ENCODE results near the gene B4GALNT3. TPM values are rescaled to one million over a fixed set of nuclear protein-coding genes. Genes with fewer than 3 reads are reported as not detected.
A peak's percentile ranks its signal among the peaks of the same experiment; 100 is the strongest.

The B4GALNT3 gene
- total RNA-seq, 1 experiment from 2014 or later = 23.3 TPM

DNA sequence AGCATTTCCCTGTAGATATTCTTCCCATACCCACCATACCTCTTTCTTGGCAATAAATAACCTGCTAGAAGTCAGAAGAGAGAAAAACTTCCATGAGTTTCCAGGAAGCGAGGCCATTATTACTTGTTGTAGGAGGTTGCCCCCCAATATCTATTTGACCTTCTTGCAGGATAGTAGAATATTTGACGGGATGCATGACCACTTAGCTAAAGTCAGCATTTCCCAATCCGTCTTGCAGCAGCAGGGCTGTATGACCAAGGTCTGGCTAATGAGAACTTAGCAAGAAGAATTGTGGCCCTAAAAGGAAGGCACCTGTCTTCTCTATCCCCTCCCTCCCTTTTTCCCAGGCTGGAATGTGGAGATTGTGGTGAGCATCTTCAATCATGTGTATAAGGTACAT is 152.0 kb downstream of the B4GALNT3 start:
- peak overlapping the region; percentile 22 for H3K56ac ChIP-seq (ENCODE audit: insufficient read length, low read depth, low read length)
- H2BK20ac ChIP-seq (ENCODE audit: low read depth, low read length, poor library complexity, severe bottlenecking) = no peak overlapping the region
- H3T11ph ChIP-seq (ENCODE audit: low read length) = no peak overlapping the region
- no peaks in the 10 kb centered on the region; the same call in 1 of the 2 replicates for H3K27me3 Mint-ChIP-seq (ENCODE audit: low read depth)
- no peak overlapping the region for H3K27ac Mint-ChIP-seq
- H4K5ac ChIP-seq (ENCODE audit: insufficient read length, low read depth, low read length) = no peak overlapping the region
- H3K4me2 ChIP-seq (ENCODE audit: insufficient read depth, insufficient read length, low read length) = no peak overlapping the region
- H2AFZ ChIP-seq (ENCODE audit: low read length) = no peak overlapping the region
- H3K36me3 Mint-ChIP-seq (ENCODE audit: insufficient read depth in 1 of 3, low read depth in 3 of 3) = no peaks in the 10 kb centered on the region
- H3K79me1 ChIP-seq (ENCODE audit: insufficient read depth, low read depth, low read length, poor library complexity, severe bottlenecking) = no peaks in the 10 kb centered on the region
- peaks cover 10 to 12% of the 10 kb centered on the region in 2 experiments for H3K4me1 Mint-ChIP-seq
- H3K9ac ChIP-seq (ENCODE audit: extremely low read depth, insufficient read length, low read length) = no peak overlapping the region
- no peak for TF ChIP-seq CTCF (conservative IDR thresholded peaks at IDR 0.05)
- DNase-seq = peak; percentile 6
- H3K9me3 Mint-ChIP-seq = no peaks in the 10 kb centered on the region
- no peak overlapping the region for H3K4ac ChIP-seq (ENCODE audit: low read depth, low read length)
- H4K8ac ChIP-seq (replicated peaks; ENCODE audit: insufficient read length, low read depth, low read length) = no peak overlapping the region
- no peak overlapping the region for H3K14ac ChIP-seq (ENCODE audit: insufficient read depth, low read length)
- no peaks in the 10 kb centered on the region for H3K27me3 ChIP-seq (ENCODE audit: insufficient read depth, low read length)
- no peak overlapping the region for H2AK5ac ChIP-seq (ENCODE audit: insufficient read length, low read length)
- H4K91ac ChIP-seq (ENCODE audit: insufficient read length, low read depth, low read length) = no peak overlapping the region
- H4K20me1 ChIP-seq (ENCODE audit: control insufficient read depth, insufficient read depth, insufficient read length) = no peaks in the 10 kb centered on the region
- H3K23ac ChIP-seq (ENCODE audit: insufficient read length, low read depth, low read length) = no peak overlapping the region
- H3K27ac ChIP-seq (ENCODE audit: insufficient read length, low read depth, low read length) = no peak overlapping the region
- WGBS (ENCODE audit: extremely low coverage, insufficient read length, low lambda C conversion rate) = no CpG with 5 or more reads among the region's 3 CpGs
- H3K4me1 ChIP-seq (ENCODE audit: insufficient read depth, low read length) = no peaks in the 10 kb centered on the region
- H2BK15ac ChIP-seq (ENCODE audit: low read depth, low read length) = no peak overlapping the region
- H2BK120ac ChIP-seq (ENCODE audit: low read depth, low read length, poor library complexity, severe bottlenecking) = no peak overlapping the region
- H3K79me2 ChIP-seq (ENCODE audit: insufficient read depth, low read length) = no peaks in the 10 kb centered on the region
- H3K23me2 ChIP-seq (ENCODE audit: insufficient read length, low read depth, low read length, poor library complexity, severe bottlenecking) = no peaks in the 10 kb centered on the region
- no peak overlapping the region for H3K18ac ChIP-seq (ENCODE audit: insufficient read length, low read depth, low read length)
- no peaks in the 10 kb centered on the region for H3K9me3 ChIP-seq (ENCODE audit: control insufficient read depth, low read depth, low read length)
- H3K4me3 Mint-ChIP-seq = no peak overlapping the region
- no peak overlapping the region for H2BK5ac ChIP-seq (ENCODE audit: insufficient read length, low read length)
- H2BK12ac ChIP-seq (ENCODE audit: insufficient read length, low read depth, low read length) = no peak overlapping the region

Data from H9 (cell line).